ENCODE measurements around the gene CDH22. TPM values are rescaled to one million over a fixed set of nuclear protein-coding genes. Genes with fewer than 3 reads are reported as not detected.
A peak's percentile ranks its signal among the peaks of the same experiment; 100 is the strongest.

Gene CDH22
- total and polyA plus RNA-seq, 9 of the 15 experiments (the other 6 are each of a cell fraction or from before 2014, with no cell fraction given): 0.07 to 0.08 TPM; not detected in 7

- no TSS peak for BruUV-seq (replicated peaks)
- Histone ChIP-seq H3K36me3 (ENCODE audit: control insufficient read depth, insufficient read depth, low read length) (no peaks in the 10 kb centered on the region), H3K9me3 (replicated peaks; ENCODE audit: control insufficient read depth, insufficient read depth, low read depth, low read length) (no peaks in the 10 kb centered on the region; the same call in 1 of the 2 replicates), H3K4me2 (ENCODE audit: insufficient read depth, low read length) (no peak overlapping the region), H3K27me3 (ENCODE audit: control insufficient read depth in 2 of 2, insufficient read depth in 2 of 2, low read length in 2 of 2) (peaks cover 0 to 10% of the 10 kb centered on the region in 2 experiments; a peak in 1 of 5 replicates), H3K79me2 (ENCODE audit: control insufficient read depth, insufficient read depth, low read length) (no peaks in the 10 kb centered on the region), H3K4me3 (no peak overlapping the region), H4K20me1 (replicated peaks; ENCODE audit: control insufficient read depth, insufficient read depth, low read length) (no peaks in the 10 kb centered on the region; the same call in 1 of the 2 replicates), H3K4me1 (replicated peaks in 1 of 2; ENCODE audit: control insufficient read depth in 2 of 2, insufficient read depth in 2 of 2, low read length in 2 of 2) (no peaks in the 10 kb centered on the region), H3K27ac (ENCODE audit: extremely low read depth, low read depth, low read length) (no peak overlapping the region), H3K9me1 (ENCODE audit: control insufficient read depth, insufficient read depth, low read length) (peaks cover 3% of the 10 kb centered on the region), H3K9ac (ENCODE audit: insufficient read depth in 1 of 2, low read depth in 2 of 2, low read length in 2 of 2) (no peak overlapping the region), H2AFZ (ENCODE audit: low read depth, low read length) (no peak overlapping the region)
- no peak for FAIRE-seq
- in situ Hi-C loops (cut with MboI) (no loop called here), intact Hi-C loops (cut with micrococcal nuclease) (no loop called here)
- CTCF ChIA-PET (ENCODE audit: low intra/inter-chr PET ratio): no interaction called here
- WGBS (ENCODE audit: insufficient coverage, low coverage, missing lambda C conversion rate): under 1% methylated on average over 11 of the region's 12 CpGs
- no peak for ATAC-seq
- POLR2A ChIA-PET: no interaction called here
- DNase-seq (ENCODE audit: extremely low read depth in 1 of 4, low spot score in 3 of 4): no peak
- TF ChIP-seq NFIX (CRISPR knock-in tag; IDR thresholded peaks at IDR 0.05; ENCODE audit: low read depth) (no peak), EHMT2 (IDR thresholded peaks at IDR 0.05) (peak; percentile 59; the same call in 1 of the 2 replicates), PHF20 (IDR thresholded peaks at IDR 0.05; ENCODE audit: partially characterized antibody) (no peak), ATF3 (IDR thresholded peaks at IDR 0.05) (no peak), ATF3 (CRISPR knock-in tag; conservative IDR thresholded peaks at IDR 0.05) (no peak)
- TF ChIP-seq, protein P1, sequence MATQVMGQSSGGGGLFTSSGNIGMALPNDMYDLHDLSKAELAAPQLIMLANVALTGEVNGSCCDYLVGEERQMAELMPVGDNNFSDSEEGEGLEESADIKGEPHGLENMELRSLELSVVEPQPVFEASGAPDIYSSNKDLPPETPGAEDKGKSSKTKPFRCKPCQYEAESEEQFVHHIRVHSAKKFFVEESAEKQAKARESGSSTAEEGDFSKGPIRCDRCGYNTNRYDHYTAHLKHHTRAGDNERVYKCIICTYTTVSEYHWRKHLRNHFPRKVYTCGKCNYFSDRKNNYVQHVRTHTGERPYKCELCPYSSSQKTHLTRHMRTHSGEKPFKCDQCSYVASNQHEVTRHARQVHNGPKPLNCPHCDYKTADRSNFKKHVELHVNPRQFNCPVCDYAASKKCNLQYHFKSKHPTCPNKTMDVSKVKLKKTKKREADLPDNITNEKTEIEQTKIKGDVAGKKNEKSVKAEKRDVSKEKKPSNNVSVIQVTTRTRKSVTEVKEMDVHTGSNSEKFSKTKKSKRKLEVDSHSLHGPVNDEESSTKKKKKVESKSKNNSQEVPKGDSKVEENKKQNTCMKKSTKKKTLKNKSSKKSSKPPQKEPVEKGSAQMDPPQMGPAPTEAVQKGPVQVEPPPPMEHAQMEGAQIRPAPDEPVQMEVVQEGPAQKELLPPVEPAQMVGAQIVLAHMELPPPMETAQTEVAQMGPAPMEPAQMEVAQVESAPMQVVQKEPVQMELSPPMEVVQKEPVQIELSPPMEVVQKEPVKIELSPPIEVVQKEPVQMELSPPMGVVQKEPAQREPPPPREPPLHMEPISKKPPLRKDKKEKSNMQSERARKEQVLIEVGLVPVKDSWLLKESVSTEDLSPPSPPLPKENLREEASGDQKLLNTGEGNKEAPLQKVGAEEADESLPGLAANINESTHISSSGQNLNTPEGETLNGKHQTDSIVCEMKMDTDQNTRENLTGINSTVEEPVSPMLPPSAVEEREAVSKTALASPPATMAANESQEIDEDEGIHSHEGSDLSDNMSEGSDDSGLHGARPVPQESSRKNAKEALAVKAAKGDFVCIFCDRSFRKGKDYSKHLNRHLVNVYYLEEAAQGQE (IDR thresholded peaks at IDR 0.05; ENCODE audit: borderline replicate concordance): peak; percentile 73
- TF ChIP-seq, protein P1 (CRISPR knock-in tag; IDR thresholded peaks at IDR 0.05; ENCODE audit: low read depth): no peak
Observed at GRCh38 chr20:46261456-46262253, 46.6 kb downstream of the CDH22 start.
